Measurements from ENCODE around the gene SEMA4B. TPM values are rescaled to one million over a fixed set of nuclear protein-coding genes. Genes with fewer than 3 reads are reported as not detected.

SEMA4B gene
- total and polyA plus RNA-seq, 9 of the 15 experiments (the other 6 are each of a cell fraction or from before 2014, with no cell fraction given), result 1.3 to 33.6 (median 11.0) TPM

- TF ChIP-seq, protein P1, sequence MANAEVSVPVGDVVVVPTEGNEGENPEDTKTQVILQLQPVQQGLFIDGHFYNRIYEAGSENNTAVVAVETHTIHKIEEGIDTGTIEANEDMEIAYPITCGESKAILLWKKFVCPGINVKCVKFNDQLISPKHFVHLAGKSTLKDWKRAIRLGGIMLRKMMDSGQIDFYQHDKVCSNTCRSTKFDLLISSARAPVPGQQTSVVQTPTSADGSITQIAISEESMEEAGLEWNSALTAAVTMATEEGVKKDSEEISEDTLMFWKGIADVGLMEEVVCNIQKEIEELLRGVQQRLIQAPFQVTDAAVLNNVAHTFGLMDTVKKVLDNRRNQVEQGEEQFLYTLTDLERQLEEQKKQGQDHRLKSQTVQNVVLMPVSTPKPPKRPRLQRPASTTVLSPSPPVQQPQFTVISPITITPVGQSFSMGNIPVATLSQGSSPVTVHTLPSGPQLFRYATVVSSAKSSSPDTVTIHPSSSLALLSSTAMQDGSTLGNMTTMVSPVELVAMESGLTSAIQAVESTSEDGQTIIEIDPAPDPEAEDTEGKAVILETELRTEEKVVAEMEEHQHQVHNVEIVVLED (CRISPR knock-in tag; IDR thresholded peaks at IDR 0.05), result no peak
- TF ChIP-seq, protein P2, sequence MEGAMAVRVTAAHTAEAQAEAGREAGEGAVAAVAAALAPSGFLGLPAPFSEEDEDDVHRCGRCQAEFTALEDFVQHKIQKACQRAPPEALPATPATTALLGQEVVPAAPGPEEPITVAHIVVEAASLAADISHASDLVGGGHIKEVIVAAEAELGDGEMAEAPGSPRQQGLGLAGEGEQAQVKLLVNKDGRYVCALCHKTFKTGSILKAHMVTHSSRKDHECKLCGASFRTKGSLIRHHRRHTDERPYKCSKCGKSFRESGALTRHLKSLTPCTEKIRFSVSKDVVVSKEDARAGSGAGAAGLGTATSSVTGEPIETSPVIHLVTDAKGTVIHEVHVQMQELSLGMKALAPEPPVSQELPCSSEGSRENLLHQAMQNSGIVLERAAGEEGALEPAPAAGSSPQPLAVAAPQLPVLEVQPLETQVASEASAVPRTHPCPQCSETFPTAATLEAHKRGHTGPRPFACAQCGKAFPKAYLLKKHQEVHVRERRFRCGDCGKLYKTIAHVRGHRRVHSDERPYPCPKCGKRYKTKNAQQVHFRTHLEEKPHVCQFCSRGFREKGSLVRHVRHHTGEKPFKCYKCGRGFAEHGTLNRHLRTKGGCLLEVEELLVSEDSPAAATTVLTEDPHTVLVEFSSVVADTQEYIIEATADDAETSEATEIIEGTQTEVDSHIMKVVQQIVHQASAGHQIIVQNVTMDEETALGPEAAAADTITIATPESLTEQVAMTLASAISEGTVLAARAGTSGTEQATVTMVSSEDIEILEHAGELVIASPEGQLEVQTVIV (CRISPR knock-in tag; IDR thresholded peaks at IDR 0.05; ENCODE audit: borderline replicate concordance), result no peak
- TF ChIP-seq ZNF561 (CRISPR knock-in tag; conservative IDR thresholded peaks at IDR 0.05) (no peak), FOXM1 (IDR thresholded peaks at IDR 0.05; ENCODE audit: low read depth) (no peak), FOXM1 (CRISPR knock-in tag; IDR thresholded peaks at IDR 0.05; ENCODE audit: low read depth) (peak; percentile 54; the same call in 1 of the 2 replicates), BRCA1 (IDR thresholded peaks at IDR 0.05) (no peak), BRCA1 (CRISPR knock-in tag; IDR thresholded peaks at IDR 0.05) (no peak), HNRNPUL1 (IDR thresholded peaks at IDR 0.05; ENCODE audit: low read length) (no peak), ZC3H11A (IDR thresholded peaks at IDR 0.05; ENCODE audit: low read depth, low read length) (no peak), SETDB1 (IDR thresholded peaks at IDR 0.05; ENCODE audit: low read length) (no peak), ZFX (CRISPR knock-in tag; IDR thresholded peaks at IDR 0.05) (no peak), MAFF (IDR thresholded peaks at IDR 0.05; ENCODE audit: low read length) (no peak), HNRNPK (IDR thresholded peaks at IDR 0.05; ENCODE audit: low read depth, low read length, poor library complexity, severe bottlenecking) (no peak)
- TF ChIP-seq, protein P3, sequence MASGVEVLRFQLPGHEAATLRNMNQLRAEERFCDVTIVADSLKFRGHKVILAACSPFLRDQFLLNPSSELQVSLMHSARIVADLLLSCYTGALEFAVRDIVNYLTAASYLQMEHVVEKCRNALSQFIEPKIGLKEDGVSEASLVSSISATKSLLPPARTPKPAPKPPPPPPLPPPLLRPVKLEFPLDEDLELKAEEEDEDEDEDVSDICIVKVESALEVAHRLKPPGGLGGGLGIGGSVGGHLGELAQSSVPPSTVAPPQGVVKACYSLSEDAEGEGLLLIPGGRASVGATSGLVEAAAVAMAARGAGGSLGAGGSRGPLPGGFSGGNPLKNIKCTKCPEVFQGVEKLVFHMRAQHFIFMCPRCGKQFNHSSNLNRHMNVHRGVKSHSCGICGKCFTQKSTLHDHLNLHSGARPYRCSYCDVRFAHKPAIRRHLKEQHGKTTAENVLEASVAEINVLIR (CRISPR knock-in tag; IDR thresholded peaks at IDR 0.05), result no peak
- TF ChIP-seq, protein P4, sequence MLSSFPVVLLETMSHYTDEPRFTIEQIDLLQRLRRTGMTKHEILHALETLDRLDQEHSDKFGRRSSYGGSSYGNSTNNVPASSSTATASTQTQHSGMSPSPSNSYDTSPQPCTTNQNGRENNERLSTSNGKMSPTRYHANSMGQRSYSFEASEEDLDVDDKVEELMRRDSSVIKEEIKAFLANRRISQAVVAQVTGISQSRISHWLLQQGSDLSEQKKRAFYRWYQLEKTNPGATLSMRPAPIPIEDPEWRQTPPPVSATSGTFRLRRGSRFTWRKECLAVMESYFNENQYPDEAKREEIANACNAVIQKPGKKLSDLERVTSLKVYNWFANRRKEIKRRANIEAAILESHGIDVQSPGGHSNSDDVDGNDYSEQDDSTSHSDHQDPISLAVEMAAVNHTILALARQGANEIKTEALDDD (IDR thresholded peaks at IDR 0.05), result no peak
- TF ChIP-seq, protein P5, sequence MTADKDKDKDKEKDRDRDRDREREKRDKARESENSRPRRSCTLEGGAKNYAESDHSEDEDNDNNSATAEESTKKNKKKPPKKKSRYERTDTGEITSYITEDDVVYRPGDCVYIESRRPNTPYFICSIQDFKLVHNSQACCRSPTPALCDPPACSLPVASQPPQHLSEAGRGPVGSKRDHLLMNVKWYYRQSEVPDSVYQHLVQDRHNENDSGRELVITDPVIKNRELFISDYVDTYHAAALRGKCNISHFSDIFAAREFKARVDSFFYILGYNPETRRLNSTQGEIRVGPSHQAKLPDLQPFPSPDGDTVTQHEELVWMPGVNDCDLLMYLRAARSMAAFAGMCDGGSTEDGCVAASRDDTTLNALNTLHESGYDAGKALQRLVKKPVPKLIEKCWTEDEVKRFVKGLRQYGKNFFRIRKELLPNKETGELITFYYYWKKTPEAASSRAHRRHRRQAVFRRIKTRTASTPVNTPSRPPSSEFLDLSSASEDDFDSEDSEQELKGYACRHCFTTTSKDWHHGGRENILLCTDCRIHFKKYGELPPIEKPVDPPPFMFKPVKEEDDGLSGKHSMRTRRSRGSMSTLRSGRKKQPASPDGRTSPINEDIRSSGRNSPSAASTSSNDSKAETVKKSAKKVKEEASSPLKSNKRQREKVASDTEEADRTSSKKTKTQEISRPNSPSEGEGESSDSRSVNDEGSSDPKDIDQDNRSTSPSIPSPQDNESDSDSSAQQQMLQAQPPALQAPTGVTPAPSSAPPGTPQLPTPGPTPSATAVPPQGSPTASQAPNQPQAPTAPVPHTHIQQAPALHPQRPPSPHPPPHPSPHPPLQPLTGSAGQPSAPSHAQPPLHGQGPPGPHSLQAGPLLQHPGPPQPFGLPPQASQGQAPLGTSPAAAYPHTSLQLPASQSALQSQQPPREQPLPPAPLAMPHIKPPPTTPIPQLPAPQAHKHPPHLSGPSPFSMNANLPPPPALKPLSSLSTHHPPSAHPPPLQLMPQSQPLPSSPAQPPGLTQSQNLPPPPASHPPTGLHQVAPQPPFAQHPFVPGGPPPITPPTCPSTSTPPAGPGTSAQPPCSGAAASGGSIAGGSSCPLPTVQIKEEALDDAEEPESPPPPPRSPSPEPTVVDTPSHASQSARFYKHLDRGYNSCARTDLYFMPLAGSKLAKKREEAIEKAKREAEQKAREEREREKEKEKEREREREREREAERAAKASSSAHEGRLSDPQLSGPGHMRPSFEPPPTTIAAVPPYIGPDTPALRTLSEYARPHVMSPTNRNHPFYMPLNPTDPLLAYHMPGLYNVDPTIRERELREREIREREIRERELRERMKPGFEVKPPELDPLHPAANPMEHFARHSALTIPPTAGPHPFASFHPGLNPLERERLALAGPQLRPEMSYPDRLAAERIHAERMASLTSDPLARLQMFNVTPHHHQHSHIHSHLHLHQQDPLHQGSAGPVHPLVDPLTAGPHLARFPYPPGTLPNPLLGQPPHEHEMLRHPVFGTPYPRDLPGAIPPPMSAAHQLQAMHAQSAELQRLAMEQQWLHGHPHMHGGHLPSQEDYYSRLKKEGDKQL (CRISPR knock-in tag; IDR thresholded peaks at IDR 0.05; ENCODE audit: borderline replicate concordance), result no peak
These were observed 16.1 kb upstream of the SEMA4B start (continued) for GRCh38 chr15:90184786-90185704.
